Uterus (tissue), 4 donors: ENCODE measurements around the gene LIPM. TPM values are rescaled to one million over a fixed set of nuclear protein-coding genes. Genes with fewer than 3 reads are reported as not detected.

Experiments used
- DNase-seq, 2 donors: peaks; one replicate each; pipeline ENCODE4 v3.0.0-alpha.2; 2019 to 2020
- H3K27ac ChIP-seq, 2 donors: fragments of 200-600 bp; sonication (generic); 1 replicate in 1 of 2; 2 replicates in 1 of 2; pipeline ENCODE4 v1.5.1; 2016 to 2018
- H3K27me3 ChIP-seq, 2 donors: fragments of 200-600 bp; sonication (generic); one replicate each; pipeline ENCODE4 v1.5.1; 2018 to 2019; ENCODE audit warnings: control low read depth in 1 of 2
- H3K36me3 ChIP-seq, 2 donors: fragments of 200-600 bp; sonication (generic); one replicate each; pipeline ENCODE4 v1.5.1; 2019; ENCODE audit warnings: control low read depth in 1 of 2
- H3K4me1 ChIP-seq, 2 donors: fragments of 200-600 bp; sonication (generic); one replicate each; pipeline ENCODE4 v1.5.1; 2018 to 2019; ENCODE audit warnings: control low read depth in 1 of 2
- H3K4me3 ChIP-seq, 2 donors: fragments of 200-600 bp; sonication (generic); 1 replicate in 1 of 2; 2 replicates in 1 of 2; pipeline ENCODE4 v1.5.1; 2018 to 2019; ENCODE audit warnings: mild to moderate bottlenecking in 1 of 2
- H3K9me3 ChIP-seq, 2 donors: fragments of 200-600 bp; sonication (generic); one replicate each; pipeline ENCODE4 v1.5.1; 2019; ENCODE audit warnings: control low read depth in 1 of 2
- POLR2A ChIP-seq, 2 donors: fragments of 450-650 bp; IDR thresholded peaks; one replicate each; pipeline ENCODE4 v1.6.1; 2016; ENCODE audit warnings: antibody characterized with exemption in 2 of 2, mild to moderate bottlenecking in 1 of 2, moderate library complexity in 1 of 2
- intact Hi-C: fragments of 100-400 bp; cut with DNase I; formaldehyde crosslinking; loops from one replicate; pipeline ENCODE4 v1.15.1; 2023; ENCODE audit warnings: low total_unique reads
- total RNA-seq, 4 donors: library from RNA; depleted of rRNA in 3 of 4; stranded (reverse); fragments of >200 nt in 3 of 4; gene quantifications; one replicate each; pipeline versions ENCODE4 v1.1.0 to v1.2.4, GENCODE V29; 2014 to 2023
- TF ChIP-seq, protein P1 (sequence below), 4 experiments: fragments of 200-600 bp in 2 of 4; fragments of 450-650 bp in 2 of 4; sonication (generic) in 2 of 4; IDR thresholded peaks; one replicate each; pipeline ENCODE4 v1.5.1; 2016 to 2019; ENCODE audit warnings: antibody characterized with exemption in 4 of 4, mild to moderate bottlenecking in 2 of 4, moderate library complexity in 1 of 4
- donor health status: DM: yes; HTN: yes; CAD: no.

Gene LIPM
- total RNA-seq, 4 donors from 2014 or later: not detected

DNA sequence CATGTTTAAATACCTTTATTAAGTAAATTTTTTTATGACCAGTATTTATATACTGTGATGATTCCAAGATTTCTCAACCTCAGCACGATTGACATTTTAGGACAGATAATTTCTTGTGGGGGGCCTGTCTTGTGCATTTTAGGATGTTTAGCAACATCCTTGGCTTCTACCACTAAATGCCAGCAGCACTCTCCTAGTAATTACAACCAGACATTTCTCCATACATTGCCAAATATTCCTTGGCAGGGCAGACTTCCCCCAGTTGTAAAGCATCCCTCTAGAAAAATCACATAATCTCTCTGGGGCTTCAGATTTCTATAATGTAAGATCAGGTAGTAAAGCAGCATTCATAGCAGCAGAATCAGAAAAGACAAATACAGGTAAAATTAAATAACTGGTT is 7.8 kb upstream of the LIPM start:
- no peak overlapping the region for H3K4me3 ChIP-seq
- intact Hi-C loops: no loop called here
- TF ChIP-seq POLR2A (IDR thresholded peaks at IDR 0.05): no peak
- TF ChIP-seq, protein P1, sequence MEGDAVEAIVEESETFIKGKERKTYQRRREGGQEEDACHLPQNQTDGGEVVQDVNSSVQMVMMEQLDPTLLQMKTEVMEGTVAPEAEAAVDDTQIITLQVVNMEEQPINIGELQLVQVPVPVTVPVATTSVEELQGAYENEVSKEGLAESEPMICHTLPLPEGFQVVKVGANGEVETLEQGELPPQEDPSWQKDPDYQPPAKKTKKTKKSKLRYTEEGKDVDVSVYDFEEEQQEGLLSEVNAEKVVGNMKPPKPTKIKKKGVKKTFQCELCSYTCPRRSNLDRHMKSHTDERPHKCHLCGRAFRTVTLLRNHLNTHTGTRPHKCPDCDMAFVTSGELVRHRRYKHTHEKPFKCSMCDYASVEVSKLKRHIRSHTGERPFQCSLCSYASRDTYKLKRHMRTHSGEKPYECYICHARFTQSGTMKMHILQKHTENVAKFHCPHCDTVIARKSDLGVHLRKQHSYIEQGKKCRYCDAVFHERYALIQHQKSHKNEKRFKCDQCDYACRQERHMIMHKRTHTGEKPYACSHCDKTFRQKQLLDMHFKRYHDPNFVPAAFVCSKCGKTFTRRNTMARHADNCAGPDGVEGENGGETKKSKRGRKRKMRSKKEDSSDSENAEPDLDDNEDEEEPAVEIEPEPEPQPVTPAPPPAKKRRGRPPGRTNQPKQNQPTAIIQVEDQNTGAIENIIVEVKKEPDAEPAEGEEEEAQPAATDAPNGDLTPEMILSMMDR (IDR thresholded peaks at IDR 0.05): no peak

DNA sequence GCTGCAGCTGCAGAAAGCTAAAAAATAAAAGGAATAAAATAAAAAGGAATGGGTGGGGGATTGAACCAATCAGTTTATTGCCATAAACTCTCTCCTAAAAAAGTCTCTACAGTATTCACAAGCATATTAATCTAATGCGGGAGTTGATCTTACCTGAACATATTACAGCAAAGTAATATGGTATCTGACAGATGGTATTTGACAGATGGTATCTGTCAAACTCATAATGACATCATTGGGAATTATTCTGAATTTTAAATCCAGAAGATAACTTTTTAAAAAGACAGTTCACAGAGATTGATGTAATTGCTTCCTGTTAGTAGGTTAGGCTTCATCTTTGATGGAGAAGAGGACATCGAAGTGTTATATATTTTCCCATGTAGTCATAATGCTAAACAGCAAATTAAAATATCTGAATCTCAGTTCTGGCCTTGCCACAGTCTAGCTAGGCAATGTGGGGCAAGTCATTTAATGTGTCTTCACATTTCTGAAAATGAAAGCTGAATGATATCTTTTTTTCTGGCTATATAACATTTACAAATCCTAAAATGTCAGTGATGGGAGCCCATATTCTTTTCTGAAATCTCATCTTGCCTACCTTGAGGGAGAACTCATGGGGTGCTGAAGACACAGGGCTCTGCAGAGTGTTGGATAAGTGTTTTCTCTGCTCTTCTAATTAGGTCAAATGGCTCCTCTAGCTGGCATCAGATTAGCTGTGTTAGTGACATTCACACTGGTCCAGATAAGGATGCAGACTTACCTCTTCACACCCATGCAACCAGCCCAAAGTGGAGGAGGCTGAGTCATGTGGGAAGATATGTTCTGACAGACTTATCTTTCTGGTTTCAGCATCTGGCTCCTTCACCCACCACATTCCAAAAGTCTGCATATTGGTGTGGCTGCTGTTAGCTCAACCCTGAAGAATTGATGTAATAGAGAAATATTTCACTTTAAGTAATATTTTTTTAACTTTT is 2.1 kb upstream of the LIPM start:
- no peak overlapping the region for H3K4me3 ChIP-seq
- H3K36me3 ChIP-seq: no peaks in the 10 kb centered on the region
- H3K4me1 ChIP-seq: no peaks in the 10 kb centered on the region
- DNase-seq: no peak
- intact Hi-C loops: no loop called here
- H3K27me3 ChIP-seq: no peaks in the 10 kb centered on the region
- H3K27ac ChIP-seq: no peak overlapping the region
- TF ChIP-seq POLR2A (IDR thresholded peaks at IDR 0.05): no peak
- TF ChIP-seq, protein P1 (IDR thresholded peaks at IDR 0.05): no peak
- no peaks in the 10 kb centered on the region for H3K9me3 ChIP-seq

More for the DNA sequence above, 7.8 kb upstream of the LIPM start:
- H3K36me3 ChIP-seq: no peaks in the 10 kb centered on the region
- H3K4me1 ChIP-seq: no peaks in the 10 kb centered on the region
- no peaks in the 10 kb centered on the region for H3K27me3 ChIP-seq
- no peak for DNase-seq
- H3K27ac ChIP-seq: no peak overlapping the region
- no peaks in the 10 kb centered on the region for H3K9me3 ChIP-seq

DNA sequence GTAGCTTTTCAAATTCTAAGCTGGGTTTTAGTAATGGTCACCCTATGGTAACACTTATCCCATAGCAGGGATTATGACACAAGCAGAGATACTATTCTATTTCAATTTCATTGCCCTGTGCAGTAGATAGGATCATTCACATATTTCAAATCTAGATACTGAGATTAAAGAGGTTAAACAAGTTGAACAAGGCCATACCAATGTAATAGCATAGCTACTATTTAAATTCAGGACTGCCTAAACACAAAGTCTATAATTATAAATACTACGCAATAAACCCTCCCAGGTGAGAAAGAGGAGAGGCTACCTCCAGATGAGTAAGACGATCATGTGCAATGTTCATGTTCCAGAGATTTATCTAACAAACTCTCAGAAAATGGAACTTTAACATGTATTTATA is 1.1 kb downstream of the LIPM start:
- H3K36me3 ChIP-seq: no peaks in the 10 kb centered on the region
- H3K27me3 ChIP-seq: no peaks in the 10 kb centered on the region
- no peaks in the 10 kb centered on the region for H3K4me1 ChIP-seq
- H3K9me3 ChIP-seq: no peaks in the 10 kb centered on the region
- TF ChIP-seq, protein P1 (IDR thresholded peaks at IDR 0.05): no peak
- TF ChIP-seq POLR2A (IDR thresholded peaks at IDR 0.05): no peak
- intact Hi-C loops: no loop called here
- H3K4me3 ChIP-seq: no peak overlapping the region
- DNase-seq: no peak
- H3K27ac ChIP-seq: no peak overlapping the region

DNA sequence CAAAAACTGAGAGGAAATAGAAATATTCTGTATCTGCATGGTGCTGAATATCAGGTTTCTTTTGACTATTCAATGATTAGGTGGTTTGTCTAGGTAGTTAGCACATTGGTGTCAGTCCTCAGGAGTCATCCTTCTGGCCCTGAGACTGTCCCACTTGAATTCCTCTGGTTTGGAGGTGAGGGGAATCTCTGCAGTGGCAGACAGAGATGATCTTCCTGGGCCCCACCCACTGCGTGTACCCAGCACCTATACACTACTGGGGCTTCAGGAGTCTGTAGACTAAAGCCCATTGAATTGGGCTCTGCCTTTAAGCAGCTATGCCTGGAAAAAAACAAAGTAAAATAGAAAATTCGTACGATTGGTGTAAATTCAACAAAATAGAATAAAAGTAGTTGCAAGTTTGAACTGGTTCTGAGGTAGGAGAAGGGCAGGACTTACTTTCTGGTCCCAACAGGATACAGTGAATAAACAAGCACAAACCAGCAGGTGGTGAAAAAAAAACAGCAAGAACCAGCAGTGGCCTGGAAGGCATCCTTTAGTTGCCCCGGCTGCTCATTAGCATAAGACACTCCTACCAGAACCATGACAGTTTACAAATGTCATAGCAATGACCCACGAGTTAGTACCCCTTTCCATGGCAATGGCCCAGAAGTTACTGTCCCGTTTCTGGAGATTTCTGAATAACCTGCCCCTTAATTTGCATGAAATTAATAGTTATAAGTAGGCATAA is 1.7 kb downstream of the LIPM start:
- intact Hi-C loops: no loop called here
- Histone ChIP-seq H3K4me3 (no peak overlapping the region), H3K27ac (no peak overlapping the region), H3K27me3 (no peaks in the 10 kb centered on the region), H3K4me1 (no peaks in the 10 kb centered on the region), H3K9me3 (no peaks in the 10 kb centered on the region), H3K36me3 (no peaks in the 10 kb centered on the region)
- no peak for DNase-seq
- TF ChIP-seq POLR2A (IDR thresholded peaks at IDR 0.05): no peak
- TF ChIP-seq, protein P1 (IDR thresholded peaks at IDR 0.05): no peak

DNA sequence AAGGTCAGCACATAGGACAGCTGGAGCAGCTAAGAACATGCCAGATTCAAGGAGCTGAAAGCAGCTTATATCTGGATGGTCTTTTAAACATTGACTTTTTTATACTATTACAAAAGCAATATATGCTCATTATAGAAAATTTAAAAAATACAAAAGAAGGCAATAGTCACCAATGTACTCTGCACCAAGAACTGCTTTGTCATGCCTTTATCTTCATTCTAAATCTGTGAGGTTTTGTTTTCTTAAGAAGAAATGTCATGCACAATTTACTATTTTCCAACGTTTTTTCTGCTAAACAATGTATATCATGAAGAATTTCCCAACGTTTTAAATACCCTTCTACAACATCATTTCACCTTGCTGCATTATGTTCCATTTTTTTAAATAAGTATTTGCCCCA is 2.8 kb downstream of the LIPM start:
- no peak for DNase-seq
- no peak overlapping the region for H3K27ac ChIP-seq
- no peaks in the 10 kb centered on the region for H3K4me1 ChIP-seq
- no peaks in the 10 kb centered on the region for H3K27me3 ChIP-seq
- no peak overlapping the region for H3K4me3 ChIP-seq
- intact Hi-C loops: no loop called here
- H3K9me3 ChIP-seq: no peaks in the 10 kb centered on the region
- TF ChIP-seq, protein P1 (IDR thresholded peaks at IDR 0.05): no peak
- no peak for TF ChIP-seq POLR2A (IDR thresholded peaks at IDR 0.05)
- H3K36me3 ChIP-seq: no peaks in the 10 kb centered on the region
